Neutrophil (primary cell): ENCODE results near the gene RPL29.

ENCODE experiments used
- H3K27ac ChIP-seq: fragments of 200-600 bp; sonication (generic); 2 replicates; pipeline ENCODE4 v1.5.1; 2016; ENCODE audit warnings: mild to moderate bottlenecking, moderate library complexity
- H3K27me3 ChIP-seq: fragments of 200-600 bp; sonication (generic); 2 replicates; pipeline ENCODE4 v1.6.0; 2016; ENCODE audit warnings: mild to moderate bottlenecking
- H3K36me3 ChIP-seq: fragments of 200-600 bp; sonication (generic); 2 replicates; pipeline ENCODE4 v1.5.1; 2017
- H3K4me1 ChIP-seq, 2 experiments: fragments of 200-600 bp in 1 of 2; sonication (generic) in 1 of 2; 1 replicate in 1 of 2; 2 replicates in 1 of 2; pipeline versions ENCODE4 v1.5.1 to v1.6.1; 2013 to 2016; ENCODE audit warnings: low read depth in 1 of 2, low read length in 1 of 2, mild to moderate bottlenecking in 1 of 2, moderate library complexity in 1 of 2; ENCODE audit not compliant: control insufficient read depth in 1 of 2, insufficient read depth in 1 of 2
- H3K4me3 ChIP-seq, 2 experiments: fragments of 200-600 bp in 1 of 2; sonication (generic) in 1 of 2; 1 replicate in 1 of 2; 2 replicates in 1 of 2; pipeline ENCODE4 v1.5.1; 2013 to 2016; ENCODE audit warnings: low read depth in 1 of 2, low read length in 1 of 2, mild to moderate bottlenecking in 1 of 2, moderate library complexity in 1 of 2
- H3K9me3 ChIP-seq: fragments of 200-600 bp; sonication (generic); 2 replicates; pipeline ENCODE4 v1.5.1; 2016
- TF ChIP-seq, protein P1 (sequence below): fragments of 200-600 bp; sonication (generic); IDR thresholded peaks from 2 replicates; pipeline ENCODE4 v1.5.1; 2016; ENCODE audit warnings: antibody characterized with exemption

The RPL29 gene

DNA sequence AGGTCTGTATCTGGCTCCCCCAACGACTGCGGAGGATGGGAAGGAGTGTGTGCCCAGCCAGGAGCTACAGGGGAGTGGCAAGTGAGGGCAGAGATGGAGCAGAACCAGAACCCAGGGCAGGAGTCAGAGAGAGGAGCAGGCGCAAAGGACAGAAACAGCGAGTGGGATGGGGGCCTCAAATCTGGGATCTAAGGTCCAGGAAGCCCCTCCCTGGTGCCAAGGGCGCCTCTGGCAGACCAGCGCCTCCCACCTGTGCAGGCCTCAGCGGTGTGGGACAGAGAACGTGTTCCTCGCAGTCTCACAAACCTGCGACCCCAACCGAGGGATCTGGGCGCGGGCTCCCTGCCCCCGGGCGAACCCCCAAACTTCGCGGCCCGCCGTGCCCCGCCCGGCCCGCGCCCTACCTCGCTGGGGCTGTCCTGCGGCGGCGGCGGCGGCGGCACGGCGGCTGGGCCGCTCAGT, 28.7 kb downstream of the RPL29 start:
- Histone ChIP-seq H3K27me3 (peaks cover 81% of the 10 kb centered on the region), H3K4me3 (peak overlapping the region in 1 of 2 experiments; percentile 32), H3K27ac (no peak overlapping the region), H3K4me1 (peaks cover 4 to 14% of the 10 kb centered on the region in 2 experiments), H3K9me3 (no peaks in the 10 kb centered on the region), H3K36me3 (no peaks in the 10 kb centered on the region)
- TF ChIP-seq, protein P1, sequence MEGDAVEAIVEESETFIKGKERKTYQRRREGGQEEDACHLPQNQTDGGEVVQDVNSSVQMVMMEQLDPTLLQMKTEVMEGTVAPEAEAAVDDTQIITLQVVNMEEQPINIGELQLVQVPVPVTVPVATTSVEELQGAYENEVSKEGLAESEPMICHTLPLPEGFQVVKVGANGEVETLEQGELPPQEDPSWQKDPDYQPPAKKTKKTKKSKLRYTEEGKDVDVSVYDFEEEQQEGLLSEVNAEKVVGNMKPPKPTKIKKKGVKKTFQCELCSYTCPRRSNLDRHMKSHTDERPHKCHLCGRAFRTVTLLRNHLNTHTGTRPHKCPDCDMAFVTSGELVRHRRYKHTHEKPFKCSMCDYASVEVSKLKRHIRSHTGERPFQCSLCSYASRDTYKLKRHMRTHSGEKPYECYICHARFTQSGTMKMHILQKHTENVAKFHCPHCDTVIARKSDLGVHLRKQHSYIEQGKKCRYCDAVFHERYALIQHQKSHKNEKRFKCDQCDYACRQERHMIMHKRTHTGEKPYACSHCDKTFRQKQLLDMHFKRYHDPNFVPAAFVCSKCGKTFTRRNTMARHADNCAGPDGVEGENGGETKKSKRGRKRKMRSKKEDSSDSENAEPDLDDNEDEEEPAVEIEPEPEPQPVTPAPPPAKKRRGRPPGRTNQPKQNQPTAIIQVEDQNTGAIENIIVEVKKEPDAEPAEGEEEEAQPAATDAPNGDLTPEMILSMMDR: no peak

DNA sequence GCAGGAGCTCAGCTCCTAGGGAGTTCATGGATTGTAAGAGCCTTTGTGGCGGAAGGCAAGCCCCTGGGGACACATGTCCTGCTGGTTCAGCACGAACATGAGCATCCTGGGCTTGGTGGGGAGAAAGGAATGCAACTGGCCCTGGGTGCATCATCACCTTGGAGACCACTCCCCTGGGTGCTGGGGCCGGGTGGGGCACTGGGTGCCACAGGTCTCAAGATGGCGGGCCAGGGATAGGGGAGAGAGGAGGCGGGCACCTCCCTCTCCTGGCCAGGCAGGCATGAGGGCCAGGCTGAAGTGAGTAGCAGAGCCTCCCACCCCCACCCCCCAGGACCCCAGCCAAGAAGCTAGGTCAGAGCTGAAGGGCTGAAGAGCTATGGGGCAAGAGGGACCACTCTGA, 29.2 kb downstream of the RPL29 start:
- H3K27ac ChIP-seq: no peak overlapping the region
- H3K27me3 ChIP-seq: peaks cover 85% of the 10 kb centered on the region
- H3K4me3 ChIP-seq: no peak overlapping the region
- no peaks in the 10 kb centered on the region for H3K36me3 ChIP-seq
- H3K4me1 ChIP-seq: peaks cover 4 to 14% of the 10 kb centered on the region in 2 experiments
- TF ChIP-seq, protein P1: no peak
- no peaks in the 10 kb centered on the region for H3K9me3 ChIP-seq

DNA sequence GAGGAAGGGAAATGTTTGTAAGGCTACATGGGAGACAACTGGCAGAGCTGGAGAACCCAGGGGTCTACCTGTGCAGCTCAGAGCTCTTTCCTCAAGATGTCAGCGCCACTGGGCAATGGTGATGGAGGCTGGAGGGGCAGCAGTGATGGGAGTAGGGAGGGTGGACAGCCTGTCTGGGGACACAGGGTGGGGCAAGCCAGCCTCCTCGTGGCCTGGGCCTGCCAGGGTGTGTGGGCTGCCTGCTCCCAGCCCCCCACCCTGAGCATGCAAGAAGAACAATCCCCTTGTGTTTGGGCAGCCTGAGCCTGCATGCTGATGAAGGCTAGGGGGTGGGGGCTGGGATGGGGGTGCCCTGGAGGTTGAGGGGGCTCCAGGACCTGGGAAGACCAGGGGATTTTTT, 29.7 kb downstream of the RPL29 start:
- H3K36me3 ChIP-seq: no peaks in the 10 kb centered on the region
- H3K4me3 ChIP-seq: no peak overlapping the region
- H3K9me3 ChIP-seq: no peaks in the 10 kb centered on the region
- H3K27ac ChIP-seq: no peak overlapping the region
- H3K27me3 ChIP-seq: peaks cover 90% of the 10 kb centered on the region
- TF ChIP-seq, protein P1: no peak
- peaks cover 4 to 14% of the 10 kb centered on the region in 2 experiments for H3K4me1 ChIP-seq

DNA sequence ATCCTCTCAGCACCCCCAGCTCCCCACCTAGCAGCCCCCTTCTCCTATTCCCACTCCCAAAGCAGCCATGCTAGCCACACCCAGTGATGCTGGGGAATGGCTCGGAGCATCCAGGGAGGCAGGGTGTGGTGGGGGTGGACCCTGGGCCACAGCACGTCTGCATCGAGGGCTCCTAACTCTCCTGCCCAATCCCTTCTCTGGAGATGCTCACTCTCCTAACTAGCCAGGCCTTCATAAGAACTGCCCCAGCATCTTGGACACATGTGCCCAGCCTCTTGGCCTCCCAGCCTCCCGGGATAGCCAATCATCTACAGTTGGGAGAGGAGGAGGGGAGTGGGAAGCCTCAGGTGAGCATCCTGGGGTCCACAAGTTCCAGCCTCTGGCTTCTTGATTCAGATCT, 31.2 kb downstream of the RPL29 start:
- Histone ChIP-seq H3K27ac (no peak overlapping the region), H3K4me3 (no peak overlapping the region), H3K27me3 (peaks cover 100% of the 10 kb centered on the region), H3K4me1 (peaks cover 4 to 14% of the 10 kb centered on the region in 2 experiments), H3K36me3 (no peaks in the 10 kb centered on the region), H3K9me3 (no peaks in the 10 kb centered on the region)
- TF ChIP-seq, protein P1: no peak

DNA sequence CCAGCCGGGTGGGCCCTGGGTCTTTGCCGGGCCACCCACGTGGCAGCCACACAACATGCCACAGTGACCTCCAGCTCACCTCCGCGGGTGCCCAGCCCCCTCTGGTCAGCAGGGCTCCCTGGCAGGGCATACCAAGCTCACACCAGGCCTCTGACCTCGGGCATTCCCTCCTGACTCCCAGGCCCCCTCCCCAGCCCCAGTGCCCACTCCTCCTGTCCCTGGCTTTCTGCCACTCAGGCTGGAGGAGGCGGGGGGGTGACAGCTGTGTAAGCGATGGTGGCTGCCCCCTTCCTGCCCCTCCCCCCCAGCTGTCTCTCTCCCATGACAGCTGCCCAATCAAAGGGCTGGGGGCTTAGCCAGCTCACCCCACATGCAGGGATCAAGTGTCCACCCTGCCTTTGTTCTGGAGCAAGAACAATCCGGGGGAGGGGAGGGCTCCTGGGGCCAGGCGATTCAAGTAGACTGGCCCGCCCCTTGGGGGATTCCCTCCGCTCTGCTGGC, 31.7 kb downstream of the RPL29 start:
- no peaks in the 10 kb centered on the region for H3K9me3 ChIP-seq
- no peak overlapping the region for H3K27ac ChIP-seq
- no peaks in the 10 kb centered on the region for H3K36me3 ChIP-seq
- TF ChIP-seq, protein P1: no peak
- peaks cover 100% of the 10 kb centered on the region for H3K27me3 ChIP-seq
- no peak overlapping the region for H3K4me3 ChIP-seq
- peaks cover 4 to 14% of the 10 kb centered on the region in 2 experiments for H3K4me1 ChIP-seq
